HG03045 (cell line): Measurements from ENCODE around the gene OR5A2.
"Not testable (repeated sequence)": the region's sequence is repeated elsewhere in the genome, so short reads cannot be mapped to it uniquely, and the experiment has no call there.

ENCODE experiments used
- ATAC-seq: cut with Tn5 transposase; IDR thresholded peaks from one replicate; pipeline ENCODE4 v1.9.1; 2021; ENCODE audit warnings: mild to moderate bottlenecking, moderate library complexity; ENCODE audit not compliant: unreplicated experiment

Gene OR5A2

DNA sequence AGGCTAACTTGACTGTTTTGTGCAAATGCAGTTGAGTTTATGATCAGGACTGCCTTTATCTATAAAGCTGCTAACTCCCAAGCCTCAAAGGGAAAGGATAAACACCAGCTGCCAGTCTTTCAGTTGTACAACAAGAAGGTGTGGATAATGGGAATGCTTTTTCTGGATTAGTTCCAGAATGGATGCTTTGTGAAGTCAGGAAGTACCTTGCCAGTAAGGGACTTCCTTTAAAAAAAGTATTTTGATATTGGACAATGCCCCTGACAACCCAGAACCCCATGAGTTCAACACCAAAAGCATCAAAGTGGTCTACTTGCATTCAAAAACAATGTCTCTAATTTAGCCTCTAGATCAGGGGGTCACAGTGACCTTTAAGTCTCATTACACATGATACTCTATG is 32.0 kb downstream of the OR5A2 start:
- ATAC-seq = no peak

- peak; percentile 87 for ATAC-seq
These were observed 45.8 kb downstream of the OR5A2 start for GRCh38 chr11:59380263-59381059.

DNA sequence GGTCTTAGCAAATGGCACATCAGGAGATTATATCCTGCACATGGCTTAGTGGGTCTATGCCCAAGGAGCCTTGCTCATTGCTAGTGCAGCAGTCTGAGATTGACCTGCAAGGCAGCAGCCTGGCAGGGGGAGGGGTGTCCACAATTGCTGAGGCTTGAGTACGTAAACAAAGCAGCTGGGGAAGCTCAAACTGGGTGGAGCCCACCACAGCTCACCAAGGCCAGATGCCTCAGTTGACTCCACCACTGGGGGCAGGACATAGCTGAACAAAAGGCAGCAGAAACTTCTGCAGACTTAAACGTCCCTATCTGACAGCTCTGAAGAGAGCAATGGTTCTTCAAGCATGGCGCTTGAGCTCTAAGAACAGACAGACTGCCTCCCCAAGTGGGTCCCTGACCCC is 53.9 kb downstream of the OR5A2 start:
- not testable (repeated sequence) for ATAC-seq

GRCh38 chr11:59368238-59369022 is 57.8 kb downstream of the OR5A2 start:
- ATAC-seq = no peak
